CD4-positive, alpha-beta memory T cell (primary cell): Measurements from ENCODE around the gene ATG10. TPM values are rescaled to one million over a fixed set of nuclear protein-coding genes. Genes with fewer than 3 reads are reported as not detected.

Experiments used
- CTCF ChIA-PET: fragments of 350-600 bp; sonication (Branson Sonifier 250); formaldehyde crosslinking; loops from one replicate; lab custom pipeline; 2021; ENCODE audit warnings: inconsistent platforms; ENCODE audit not compliant: partially characterized antibody; lab: Charles Lee
- POLR2A ChIA-PET: fragments of 350-600 bp; sonication (Branson Sonifier 250); formaldehyde crosslinking; loops from one replicate; lab custom pipeline; 2021; ENCODE audit not compliant: partially characterized antibody; lab: Charles Lee
- DNase-seq, 5 donors: peaks; one replicate each; pipeline versions ENCODE4 v3.0.0 to v3.0.0-alpha.2; 2020 to 2022; ENCODE audit warnings: mixed read lengths in 1 of 5
- H3K27ac ChIP-seq: one replicate; pipeline ENCODE4 v1.7.0; 2013; ENCODE audit warnings: low read depth, low read length
- H3K27me3 ChIP-seq: 2 replicates; pipeline ENCODE4 v1.7.0; 2013; ENCODE audit warnings: mild to moderate bottlenecking, low read length, moderate library complexity; ENCODE audit not compliant: insufficient read depth
- H3K36me3 ChIP-seq: 2 replicates; pipeline ENCODE4 v1.7.0; 2013; ENCODE audit warnings: mild to moderate bottlenecking, low read length, moderate library complexity; ENCODE audit not compliant: insufficient read depth
- H3K4me1 ChIP-seq: 2 replicates; pipeline ENCODE4 v1.7.0; 2013; ENCODE audit warnings: mild to moderate bottlenecking, low read length, moderate library complexity; ENCODE audit not compliant: insufficient read depth
- H3K4me3 ChIP-seq, 2 donors: one replicate each; pipeline ENCODE4 v1.7.0; 2013; ENCODE audit warnings: low read length in 2 of 2, mild to moderate bottlenecking in 1 of 2
- H3K9me3 ChIP-seq, 2 donors: one replicate each; pipeline ENCODE4 v1.7.0; 2013; ENCODE audit warnings: low read length in 2 of 2, control low read depth in 1 of 2; ENCODE audit not compliant: control insufficient read depth in 1 of 2
- H3K27ac Mint-ChIP-seq, 7 donors: one replicate each; pipeline ENCODE4 v1.8.0; 2020 to 2021; ENCODE audit warnings: mixed read lengths in 7 of 7, mild to moderate bottlenecking in 6 of 7, inconsistent platforms in 3 of 7, moderate library complexity in 3 of 7
- H3K27me3 Mint-ChIP-seq, 2 donors: one replicate each; pipeline ENCODE4 v1.8.0; 2020 to 2021; ENCODE audit warnings: mixed read lengths in 2 of 2
- H3K36me3 Mint-ChIP-seq, 2 donors: one replicate each; pipeline ENCODE4 v1.8.0; 2020 to 2021; ENCODE audit warnings: mixed read lengths in 2 of 2, inconsistent platforms in 1 of 2, mild to moderate bottlenecking in 1 of 2
- H3K4me1 Mint-ChIP-seq, 4 donors: one replicate each; pipeline ENCODE4 v1.8.0; 2020 to 2021; ENCODE audit warnings: mixed read lengths in 4 of 4, mild to moderate bottlenecking in 1 of 4
- H3K4me3 Mint-ChIP-seq, 8 donors: one replicate each; pipeline ENCODE4 v1.8.0; 2020 to 2021; ENCODE audit warnings: mixed read lengths in 8 of 8, mild to moderate bottlenecking in 7 of 8, moderate library complexity in 6 of 8, inconsistent platforms in 3 of 8
- H3K9me3 Mint-ChIP-seq, 8 donors: one replicate each; pipeline ENCODE4 v1.8.0; 2020 to 2021; ENCODE audit warnings: mixed read lengths in 8 of 8, mild to moderate bottlenecking in 5 of 8, inconsistent platforms in 3 of 8, moderate library complexity in 1 of 8
- intact Hi-C: fragments of 100-400 bp; cut with micrococcal nuclease; formaldehyde crosslinking; loops from one replicate; pipeline ENCODE4 v1.15.1; 2023
- polyA plus RNA-seq, 2 donors: library from polyadenylated mRNA; unstranded; fragments of 300-500 nt; fragmentation: Illumina TruSeq; gene quantifications; one replicate each; pipeline ENCODE4 v1.2.3, GENCODE V29; 2021
- total RNA-seq, 2 experiments: library from RNA; stranded (reverse); gene quantifications; one replicate each; pipeline ENCODE4 v1.2.3, GENCODE V29; 2021

Gene ATG10
- total and polyA plus RNA-seq, 4 experiments from 2014 or later = 7.3 to 10.5 (median 7.7) TPM

GRCh38 chr5:82222597-82223574, 251.1 kb downstream of the ATG10 start:
- Mint-ChIP-seq H3K27ac (peak overlapping the region in 1 of 7 donors; percentile 10), H3K9me3 (no peaks in the 10 kb centered on the region)
- intact Hi-C loops = no loop called here

GRCh38 chr5:82225525-82226172, 253.8 kb downstream of the ATG10 start:
- no peaks in the 10 kb centered on the region for H3K36me3 Mint-ChIP-seq
- ChIA-PET POLR2A (no interaction called here), CTCF (interaction anchor here (0.8 to 3.1 kb wide), 18 partner anchors 9 to 929 kb away, joined by 3 to 35 read pairs (median 5); no protein-coding TSS in a partner anchor)
- Histone ChIP-seq H3K4me3 (no peak overlapping the region), H3K4me1 (no peaks in the 10 kb centered on the region), H3K27me3 (no peaks in the 10 kb centered on the region), H3K27ac (no peak overlapping the region), H3K9me3 (no peaks in the 10 kb centered on the region), H3K36me3 (no peaks in the 10 kb centered on the region)
- H3K4me3 Mint-ChIP-seq = peak overlapping the region in 1 of 8 donors; percentile 51
- H3K27ac Mint-ChIP-seq = peak overlapping the region in 2 of 7 donors; percentile 4 to 43
- peak; percentile 58 to 65 (median 63) for DNase-seq
- H3K27me3 Mint-ChIP-seq = no peaks in the 10 kb centered on the region
- no peaks in the 10 kb centered on the region for H3K9me3 Mint-ChIP-seq
- intact Hi-C loops = loop anchor here (1.0 to 5.0 kb wide), 6 partner anchors 373 to 800 kb away; partner anchors contain the start of gene SSBP2
- peaks cover 3 to 14% (median 5%) of the 10 kb centered on the region in 4 donors for H3K4me1 Mint-ChIP-seq

More at GRCh38 chr5:82222597-82223574, 251.1 kb downstream of the ATG10 start:
- peaks cover 4 to 14% (median 5%) of the 10 kb centered on the region in 4 donors for H3K4me1 Mint-ChIP-seq
- Histone ChIP-seq H3K27ac (no peak overlapping the region), H3K9me3 (no peaks in the 10 kb centered on the region), H3K27me3 (no peaks in the 10 kb centered on the region), H3K36me3 (no peaks in the 10 kb centered on the region), H3K4me3 (no peak overlapping the region), H3K4me1 (no peaks in the 10 kb centered on the region)
- ChIA-PET POLR2A (no interaction called here), CTCF (interaction anchor here (0.7 to 1.0 kb wide), 2 partner anchors 9 to 798 kb away, joined by 3 to 4 read pairs; no protein-coding TSS in a partner anchor)
- no peaks in the 10 kb centered on the region for H3K27me3 Mint-ChIP-seq
- peaks cover 0 to 7% of the 10 kb centered on the region in 2 donors for H3K36me3 Mint-ChIP-seq
- no peak for DNase-seq
- no peak overlapping the region for H3K4me3 Mint-ChIP-seq

GRCh38 chr5:82234885-82235284, 263.1 kb downstream of the ATG10 start:
- no peaks in the 10 kb centered on the region for H3K4me1 Mint-ChIP-seq

GRCh38 chr5:82244151-82244550, 272.3 kb downstream of the ATG10 start:
- H3K27me3 Mint-ChIP-seq = no peaks in the 10 kb centered on the region
- Histone ChIP-seq H3K9me3 (no peaks in the 10 kb centered on the region), H3K36me3 (no peaks in the 10 kb centered on the region), H3K27ac (no peak overlapping the region), H3K27me3 (no peaks in the 10 kb centered on the region), H3K4me3 (no peak overlapping the region), H3K4me1 (no peaks in the 10 kb centered on the region)
- ChIA-PET POLR2A (no interaction called here), CTCF (interaction anchor here (1.3 kb wide), 1 partner anchor 18 kb away, joined by 3 read pairs; no protein-coding TSS in a partner anchor)
- no peak for DNase-seq
- no peaks in the 10 kb centered on the region for H3K4me1 Mint-ChIP-seq
- peaks cover 0 to 29% (median 20%) of the 10 kb centered on the region in 8 donors for H3K9me3 Mint-ChIP-seq
- H3K27ac Mint-ChIP-seq = no peak overlapping the region
- H3K4me3 Mint-ChIP-seq = no peak overlapping the region
- H3K36me3 Mint-ChIP-seq = peaks cover 6 to 21% of the 10 kb centered on the region in 2 donors
- intact Hi-C loops = no loop called here

More at GRCh38 chr5:82234885-82235284, 263.1 kb downstream of the ATG10 start:
- no peak overlapping the region for H3K27ac ChIP-seq
- no peak for DNase-seq
- H3K4me3 Mint-ChIP-seq = no peak overlapping the region
- H3K9me3 ChIP-seq = no peaks in the 10 kb centered on the region
- H3K27me3 ChIP-seq = no peaks in the 10 kb centered on the region
- H3K9me3 Mint-ChIP-seq = no peaks in the 10 kb centered on the region
- no peak overlapping the region for H3K4me3 ChIP-seq
- ChIA-PET CTCF (interaction anchor here (1.9 kb wide), 1 partner anchor 9 kb away, joined by 10 read pairs; no protein-coding TSS in a partner anchor), POLR2A (no interaction called here)
- H3K4me1 ChIP-seq = no peaks in the 10 kb centered on the region
- intact Hi-C loops = no loop called here
- H3K36me3 Mint-ChIP-seq = peaks cover 0 to 5% of the 10 kb centered on the region in 2 donors
- no peaks in the 10 kb centered on the region for H3K36me3 ChIP-seq
- no peaks in the 10 kb centered on the region for H3K27me3 Mint-ChIP-seq
- H3K27ac Mint-ChIP-seq = no peak overlapping the region

GRCh38 chr5:82244854-82245635, 273.2 kb downstream of the ATG10 start:
- DNase-seq = no peak
- CTCF ChIA-PET = no interaction called here
- H3K9me3 ChIP-seq = no peaks in the 10 kb centered on the region
- Mint-ChIP-seq H3K9me3 (peaks cover 0 to 29% (median 20%) of the 10 kb centered on the region in 8 donors), H3K27ac (no peak overlapping the region), H3K27me3 (no peaks in the 10 kb centered on the region), H3K4me1 (no peaks in the 10 kb centered on the region), H3K36me3 (peaks cover 6 to 21% of the 10 kb centered on the region in 2 donors), H3K4me3 (no peak overlapping the region)
- POLR2A ChIA-PET = no interaction called here
- H3K27me3 ChIP-seq = no peaks in the 10 kb centered on the region
- H3K27ac ChIP-seq = no peak overlapping the region
- intact Hi-C loops = no loop called here
- H3K36me3 ChIP-seq = no peaks in the 10 kb centered on the region
- H3K4me1 ChIP-seq = no peaks in the 10 kb centered on the region
- no peak overlapping the region for H3K4me3 ChIP-seq

GRCh38 chr5:82246960-82247574, 275.2 kb downstream of the ATG10 start:
- Mint-ChIP-seq H3K9me3 (peaks cover 0 to 29% (median 20%) of the 10 kb centered on the region in 8 donors), H3K36me3 (peaks cover 6 to 21% of the 10 kb centered on the region in 2 donors), H3K4me1 (no peaks in the 10 kb centered on the region), H3K27ac (no peak overlapping the region), H3K4me3 (no peak overlapping the region), H3K27me3 (no peaks in the 10 kb centered on the region)
- Histone ChIP-seq H3K27ac (no peak overlapping the region), H3K4me1 (no peaks in the 10 kb centered on the region), H3K36me3 (no peaks in the 10 kb centered on the region), H3K4me3 (no peak overlapping the region), H3K9me3 (no peaks in the 10 kb centered on the region), H3K27me3 (no peaks in the 10 kb centered on the region)
- DNase-seq = no peak
- POLR2A ChIA-PET = no interaction called here
- intact Hi-C loops = no loop called here
- CTCF ChIA-PET = no interaction called here
